ENCODE measurements around the gene TIAM2.
"Not testable (repeated sequence)": the region's sequence is repeated elsewhere in the genome, so short reads cannot be mapped to it uniquely, and the experiment has no call there.

Gene TIAM2

DNA sequence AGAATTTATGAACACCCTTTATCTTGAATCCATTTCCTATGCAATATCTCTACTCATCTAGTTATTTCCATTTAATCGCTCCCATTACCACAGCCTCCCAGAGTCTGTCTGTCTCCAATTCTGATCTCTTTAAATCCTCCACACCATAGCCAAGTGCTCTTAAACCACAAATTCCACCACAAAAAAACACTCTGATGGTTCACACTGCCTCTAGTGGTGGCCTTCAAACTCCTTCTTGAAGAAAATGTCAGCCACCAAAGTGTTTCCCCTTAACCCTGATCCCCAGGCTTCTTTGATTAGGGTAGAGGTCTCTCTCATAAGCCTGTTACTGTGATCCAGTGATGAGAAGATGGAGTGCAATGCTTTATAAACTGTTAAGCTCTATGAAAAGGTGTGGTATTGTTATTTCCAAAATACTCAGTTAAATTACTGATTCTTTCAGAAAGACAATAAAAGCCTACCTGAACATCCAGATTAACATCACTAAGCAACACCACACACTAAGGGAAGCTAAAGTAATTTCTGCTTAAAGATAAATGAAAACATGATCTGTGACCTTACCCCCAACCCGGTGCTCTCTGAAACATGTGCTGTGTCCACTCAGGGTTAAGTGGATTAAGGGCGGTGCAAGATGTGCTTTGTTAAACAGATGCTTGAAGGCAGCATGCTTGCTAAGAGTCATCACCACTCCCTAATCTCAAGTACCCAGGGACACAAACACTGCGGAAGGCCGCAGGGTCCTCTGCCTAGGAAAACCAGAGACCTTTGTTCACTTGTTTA lies 273.2 kb downstream of the TIAM2 start:
- DNase-seq = not testable (repeated sequence)

GRCh38 chr6:155269765-155270164 lies 274.6 kb downstream of the TIAM2 start:
- no peak for DNase-seq

DNA sequence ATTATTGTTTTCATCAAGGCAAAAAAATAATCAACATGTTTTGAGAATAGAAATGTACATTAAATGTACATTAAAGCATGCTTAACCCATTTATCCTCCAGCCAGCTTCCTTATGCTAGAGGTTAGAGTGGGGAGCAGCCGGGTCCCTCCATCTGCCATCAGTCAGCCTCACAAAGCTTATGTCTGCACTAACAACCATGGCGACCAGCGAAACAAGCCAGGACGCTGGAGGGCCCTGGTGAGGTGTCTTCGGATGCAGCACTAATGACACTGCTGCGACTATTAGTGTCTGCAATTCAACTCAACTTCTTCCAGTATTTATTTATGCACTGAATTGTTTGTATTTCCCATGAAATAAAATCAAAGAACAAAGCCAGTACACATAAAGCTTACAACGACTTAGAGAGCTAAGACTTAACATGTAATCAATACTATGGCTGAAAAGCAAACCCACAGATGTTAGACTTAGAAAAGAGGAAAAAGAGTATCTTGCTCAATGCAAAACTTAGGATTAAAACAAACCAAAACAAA lies 275.5 kb downstream of the TIAM2 start:
- no peak for DNase-seq

GRCh38 chr6:155271145-155271544 lies 276.0 kb downstream of the TIAM2 start:
- DNase-seq = no peak

DNA sequence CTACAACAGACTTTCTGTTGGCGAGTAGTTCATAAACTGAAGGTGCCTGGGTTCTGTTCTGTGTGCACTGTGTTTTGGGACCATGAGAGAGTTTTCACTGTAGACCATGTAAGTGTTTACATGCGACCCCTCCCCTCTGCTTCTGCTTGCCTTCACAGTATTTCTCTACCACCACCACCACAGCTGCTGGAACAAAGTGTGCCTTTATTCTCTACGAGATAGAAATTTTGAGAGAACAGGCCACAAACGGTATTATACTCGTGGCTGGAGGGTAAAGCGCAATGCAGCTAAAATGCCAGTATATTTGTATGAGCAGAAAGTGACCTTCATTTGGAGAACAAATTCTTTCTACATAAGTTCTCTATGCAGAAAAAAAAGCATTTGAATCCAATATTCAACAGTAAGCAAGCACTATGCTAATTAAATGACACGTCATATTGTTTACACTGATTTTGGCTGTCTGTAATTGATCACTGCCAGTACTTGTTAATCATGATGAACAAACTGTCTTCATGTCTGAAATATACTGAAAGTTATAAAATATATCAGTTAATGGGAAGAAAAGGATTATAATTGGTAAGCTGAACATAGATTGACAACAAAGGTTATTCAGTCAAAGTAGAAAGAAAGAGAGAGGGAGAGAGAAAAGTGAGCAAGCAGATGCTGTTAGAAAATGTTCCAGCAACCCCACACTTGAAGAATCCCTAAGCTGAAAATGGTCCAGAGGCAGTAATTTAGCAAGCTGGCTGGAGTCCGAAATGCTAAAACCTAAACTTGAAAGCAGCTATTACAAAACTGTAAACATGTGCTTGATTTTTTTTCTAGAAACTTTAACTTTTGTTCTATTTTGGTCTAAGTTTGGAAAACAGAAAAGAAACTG lies 277.5 kb downstream of the TIAM2 start:
- DNase-seq = no peak

DNA sequence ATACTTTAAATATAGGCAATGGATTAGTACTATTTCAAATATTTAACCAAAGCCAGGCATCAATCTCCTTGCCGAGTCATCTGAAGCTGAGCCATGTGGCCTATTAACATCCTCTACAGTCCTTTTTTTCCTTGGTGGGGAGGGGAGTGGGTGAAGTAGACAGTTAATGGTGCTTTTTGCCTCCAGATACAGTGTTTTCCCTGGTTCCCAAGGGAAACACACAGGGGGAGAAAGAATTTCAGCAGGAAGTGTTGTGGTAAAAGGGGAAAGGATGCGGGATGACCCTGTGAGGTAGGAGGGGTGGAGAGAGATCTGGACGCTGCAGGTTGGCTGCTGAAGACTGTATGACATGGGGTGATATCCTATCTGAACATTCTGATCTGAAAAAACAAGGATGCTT lies 278.3 kb downstream of the TIAM2 start:
- DNase-seq = no peak

GRCh38 chr6:155274106-155274505 lies 279.0 kb downstream of the TIAM2 start:
- no peak for DNase-seq

DNA sequence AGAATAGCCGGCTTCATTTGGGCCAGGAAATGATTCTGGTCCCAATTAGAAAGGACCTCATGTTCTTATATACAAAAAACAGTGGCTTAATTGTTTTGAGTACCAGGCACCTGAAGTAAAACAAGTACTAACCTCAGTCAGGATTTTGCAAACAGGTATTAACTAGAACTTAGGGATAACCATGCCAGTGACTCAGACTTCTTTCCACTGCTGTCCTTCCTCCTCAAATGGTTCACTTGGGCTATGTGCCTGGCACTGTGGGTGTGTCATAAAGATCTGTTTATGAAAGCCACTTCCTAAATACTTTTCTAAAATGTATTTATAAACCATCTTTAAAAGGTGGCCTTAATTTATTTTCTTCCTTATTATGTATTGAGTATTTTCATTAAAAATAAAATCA lies 279.4 kb downstream of the TIAM2 start:
- no peak for DNase-seq

DNA sequence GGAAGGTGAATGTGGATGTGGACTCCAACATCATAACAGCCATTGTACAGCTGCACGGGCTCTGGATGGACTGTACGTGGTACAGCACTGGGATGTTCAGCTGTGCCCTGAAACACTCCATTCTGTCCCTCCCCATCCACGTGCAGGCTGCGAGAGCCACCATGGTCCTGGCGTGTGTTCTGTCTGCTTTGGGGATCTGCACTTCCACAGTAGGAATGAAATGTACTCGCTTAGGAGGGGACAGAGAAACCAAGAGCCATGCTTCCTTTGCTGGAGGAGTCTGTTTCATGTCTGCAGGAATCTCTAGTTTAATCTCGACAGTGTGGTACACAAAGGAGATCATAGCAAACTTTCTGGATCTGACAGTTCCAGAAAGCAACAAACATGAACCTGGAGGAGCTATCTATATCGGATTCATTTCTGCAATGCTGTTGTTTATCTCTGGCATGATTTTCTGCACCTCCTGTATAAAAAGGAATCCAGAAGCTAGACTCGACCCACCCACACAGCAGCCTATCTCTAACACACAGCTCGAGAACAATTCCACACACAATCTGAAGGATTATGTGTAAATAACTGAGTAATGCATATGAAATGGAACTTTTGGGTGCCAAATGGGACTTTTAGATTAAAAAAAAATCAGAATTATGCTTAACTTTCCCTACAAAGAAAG lies 280.8 kb downstream of the TIAM2 start:
- DNase-seq = no peak

DNA sequence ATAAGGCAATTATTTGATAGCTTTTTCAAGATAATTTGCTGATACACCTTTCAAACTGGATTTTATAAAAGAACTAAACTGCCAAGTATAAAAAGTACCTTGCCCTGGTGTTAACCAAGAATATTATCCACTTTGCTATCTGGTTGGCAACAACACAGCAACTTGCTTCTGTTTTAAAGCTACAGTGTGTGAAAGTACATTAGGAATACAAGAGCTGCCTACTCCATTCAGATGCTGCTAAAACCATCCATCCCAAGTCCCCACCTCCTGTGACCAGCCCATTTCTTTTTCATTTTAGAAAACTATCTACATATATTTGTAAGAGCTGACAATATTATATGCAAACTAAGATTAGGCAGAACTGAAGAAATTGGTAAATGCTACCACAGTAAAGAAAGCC lies 281.5 kb downstream of the TIAM2 start:
- no peak for DNase-seq

- no peak for DNase-seq
Measured at GRCh38 chr6:155278319-155279049, 283.4 kb downstream of the TIAM2 start.

DNA sequence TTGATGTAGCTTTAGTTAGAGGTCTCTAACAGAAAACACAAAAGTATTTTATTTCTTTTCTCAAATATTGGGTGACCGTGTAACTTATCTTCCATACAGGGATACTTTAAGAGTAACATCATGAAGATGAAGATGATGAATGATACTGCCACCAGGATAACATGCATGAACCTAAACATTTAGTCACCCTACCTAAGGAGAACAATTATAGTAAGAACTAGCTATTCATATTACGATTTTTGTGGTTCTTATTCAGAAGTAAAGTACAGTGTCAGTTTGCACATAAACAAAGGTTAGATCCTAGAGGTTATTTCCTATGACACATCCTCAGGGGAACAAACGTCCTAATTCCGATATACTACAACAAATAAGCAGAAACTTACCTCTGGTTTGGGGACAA lies 289.7 kb downstream of the TIAM2 start:
- DNase-seq = no peak

GRCh38 chr6:155287762-155288161 lies 292.6 kb downstream of the TIAM2 start:
- DNase-seq = no peak

- DNase-seq = no peak
Measured at GRCh38 chr6:155290491-155290890, 295.4 kb downstream of the TIAM2 start.

DNA sequence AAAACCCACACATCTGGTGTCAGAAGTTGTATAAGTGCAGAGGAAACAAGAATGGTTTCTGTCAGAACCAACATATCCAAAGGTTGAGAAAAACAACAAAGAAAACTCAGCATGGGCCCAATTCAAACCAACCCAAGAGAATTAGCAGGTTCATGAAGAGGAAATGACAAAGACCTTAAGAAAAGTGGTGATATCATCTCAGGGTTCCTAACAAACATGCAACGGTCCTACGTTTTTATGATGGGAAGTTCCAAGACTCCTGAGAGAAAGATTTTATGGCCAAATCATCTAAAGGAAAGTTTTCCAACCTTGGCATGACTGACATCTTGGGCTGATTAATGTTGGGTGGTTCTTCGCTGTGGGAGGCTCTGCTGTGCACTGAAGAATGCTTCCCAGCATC lies 296.2 kb downstream of the TIAM2 start:
- DNase-seq = no peak

DNA sequence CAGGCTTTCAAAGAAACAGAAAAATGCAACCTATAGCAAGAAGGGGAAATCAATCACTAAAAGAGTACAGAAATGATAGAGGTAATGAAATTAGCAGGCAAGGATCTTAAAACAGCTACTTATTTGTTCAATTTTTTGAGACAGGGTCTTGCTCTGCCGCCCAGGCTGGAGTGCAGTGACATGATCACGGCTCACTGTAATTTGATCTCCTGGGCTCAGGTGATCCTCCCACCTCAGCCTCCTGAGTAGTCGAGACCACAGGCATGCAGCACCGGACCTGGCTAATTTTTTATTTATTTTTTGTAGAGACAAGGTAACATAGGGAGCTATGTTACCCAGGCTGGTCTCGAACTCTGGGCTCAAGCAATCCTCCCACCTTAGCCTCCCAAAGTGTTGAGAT lies 297.6 kb downstream of the TIAM2 start:
- no peak for DNase-seq

DNA sequence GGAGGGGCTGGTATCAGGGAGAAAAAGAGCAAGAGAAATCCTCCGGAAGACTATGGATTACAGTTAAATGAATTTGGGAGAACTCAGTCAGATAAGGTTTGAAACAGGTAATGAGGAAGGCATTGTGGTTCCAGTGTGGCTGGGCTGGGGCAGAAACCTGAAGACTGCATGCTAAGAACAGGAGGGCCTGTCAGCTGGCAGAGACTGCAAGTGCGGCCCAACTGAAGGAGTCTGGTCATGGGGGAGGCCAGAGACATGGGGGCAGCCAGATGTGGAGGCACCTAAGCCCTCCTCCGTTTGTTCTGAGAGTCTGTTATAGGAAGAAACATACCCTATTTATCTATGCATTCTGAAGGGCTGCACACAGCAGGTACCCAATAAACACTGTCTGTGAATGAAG lies 302.6 kb downstream of the TIAM2 start:
- no peak for DNase-seq

GRCh38 chr6:155301867-155302266 lies 306.8 kb downstream of the TIAM2 start:
- DNase-seq = no peak

- DNase-seq = no peak
Measured at GRCh38 chr6:155303361-155303870, 308.3 kb downstream of the TIAM2 start.

- no peak for DNase-seq
Measured at GRCh38 chr6:155306958-155307357, 311.8 kb downstream of the TIAM2 start.
